SK-N-SH (cell line): ENCODE measurements around the gene CTSF. TPM values are rescaled to one million over a fixed set of nuclear protein-coding genes. Genes with fewer than 3 reads are reported as not detected.

ENCODE experiments used
- CTCF ChIA-PET: fragments of 300-600, 350-600 bp; formaldehyde crosslinking; extraction: SDS; loops from one replicate; lab custom pipeline; 2021; lab: Yijun Ruan, JAX
- POLR2A ChIA-PET: fragments of 350-600 bp; sonication (Branson Sonifier 250); formaldehyde crosslinking; extraction: SDS; loops from one replicate; lab custom pipeline; 2020; ENCODE audit warnings: antibody characterized with exemption, inconsistent platforms; lab: Yijun Ruan, JAX
- DNase-seq: peaks from one replicate; pipeline ENCODE4 v3.0.0; 2012
- H2AFZ ChIP-seq: fragments of 200-600 bp; sonication (generic); 2 replicates; pipeline ENCODE4 v1.8.1; 2016; ENCODE audit warnings: antibody characterized with exemption, mild to moderate bottlenecking, low read depth
- H3F3A ChIP-seq: fragments of 200-600 bp; sonication (generic); replicated peaks from 2 replicates; pipeline ENCODE3; 2016; ENCODE audit warnings: antibody characterized with exemption, mild to moderate bottlenecking; ENCODE audit not compliant: insufficient read depth
- H3K27ac ChIP-seq, 2 experiments: fragments of 200-500 bp in 1 of 2; fragments of 200-600 bp in 1 of 2; sonication (Bioruptor generic) in 1 of 2; sonication (generic), shearing (Covaris generic) in 1 of 2; 2 replicates each; pipeline versions ENCODE4 v1.5.1 to v1.6.1; 2014 to 2016; ENCODE audit warnings: low read depth in 2 of 2, inconsistent platforms in 1 of 2, low read length in 1 of 2, mild to moderate bottlenecking in 1 of 2, mixed read lengths in 1 of 2
- H3K27me3 ChIP-seq: fragments of 200-600 bp; sonication (generic), shearing (Covaris generic); 2 replicates; pipeline ENCODE4 v1.6.1; 2016; ENCODE audit warnings: mixed run types; ENCODE audit not compliant: insufficient read depth
- H3K36me3 ChIP-seq, 2 experiments: fragments of 200-500 bp in 1 of 2; fragments of 200-600 bp in 1 of 2; sonication (Bioruptor generic) in 1 of 2; sonication (generic) in 1 of 2; replicated peaks in 1 of 2; 2 replicates each; pipeline versions ENCODE3 to v1.5.1; 2014 to 2016; ENCODE audit warnings: low read length in 1 of 2, mild to moderate bottlenecking in 1 of 2; ENCODE audit not compliant: insufficient read depth in 2 of 2, control insufficient read depth in 1 of 2
- H3K4me1 ChIP-seq, 2 experiments: fragments of 200-500 bp in 1 of 2; fragments of 200-600 bp in 1 of 2; sonication (Bioruptor generic) in 1 of 2; sonication (generic), shearing (Covaris generic) in 1 of 2; 2 replicates each; pipeline versions ENCODE4 v1.5.1 to v1.6.1; 2014 to 2016; ENCODE audit warnings: low read depth in 1 of 2, low read length in 1 of 2, mixed run types in 1 of 2; ENCODE audit not compliant: insufficient read depth in 2 of 2, control insufficient read depth in 1 of 2
- H3K4me2 ChIP-seq: fragments of 200-600 bp; sonication (generic), shearing (Covaris generic); 2 replicates; pipeline ENCODE4 v1.6.1; 2017; ENCODE audit warnings: mixed run types
- H3K4me3 ChIP-seq, 2 experiments: fragments of 200-500 bp in 1 of 2; fragments of 200-600 bp in 1 of 2; sonication (Bioruptor generic) in 1 of 2; sonication (generic), shearing (Covaris generic) in 1 of 2; 2 replicates each; pipeline versions ENCODE4 v1.5.1 to v1.8.1; 2014 to 2016; ENCODE audit warnings: low read depth in 2 of 2, inconsistent platforms in 1 of 2, low read length in 1 of 2, mild to moderate bottlenecking in 1 of 2, mixed read lengths in 1 of 2, moderate library complexity in 1 of 2
- H3K79me2 ChIP-seq: fragments of 200-600 bp; sonication (generic); 2 replicates; pipeline ENCODE4 v1.8.1; 2017; ENCODE audit warnings: mild to moderate bottlenecking; ENCODE audit not compliant: insufficient read depth
- H3K9ac ChIP-seq: fragments of 200-600 bp; sonication (generic); 2 replicates; pipeline ENCODE4 v1.6.1; 2017; ENCODE audit warnings: mixed run types
- H3K9me2 ChIP-seq: fragments of 200-600 bp; sonication (generic); 2 replicates; pipeline ENCODE4 v1.6.1; 2017; ENCODE audit warnings: mixed run types
- H3K9me3 ChIP-seq: fragments of 200-600 bp; sonication (generic); 2 replicates; pipeline ENCODE4 v1.6.1; 2017; ENCODE audit warnings: mixed run types, mild to moderate bottlenecking, moderate library complexity
- H4K20me1 ChIP-seq: fragments of 200-600 bp; sonication (generic); 2 replicates; pipeline ENCODE4 v1.6.1; 2017; ENCODE audit warnings: mild to moderate bottlenecking, mixed run types; ENCODE audit not compliant: insufficient read depth
- CHD2 ChIP-seq: fragments of 150-350 bp; IDR thresholded peaks from 2 replicates; pipeline ENCODE4 v1.6.1; 2018; ENCODE audit warnings: low read length; ENCODE audit not compliant: partially characterized antibody
- CTCF ChIP-seq: fragments of 200-600 bp; sonication (generic); IDR thresholded peaks from 2 replicates; pipeline ENCODE4 v1.6.1; 2017; ENCODE audit warnings: antibody characterized with exemption, mild to moderate bottlenecking, moderate library complexity
- ELF1 ChIP-seq: IDR thresholded peaks from 2 replicates; pipeline ENCODE4 v1.4.0; 2012
- FOXM1 ChIP-seq: IDR thresholded peaks from 2 replicates; pipeline ENCODE4 v1.4.0; 2012; ENCODE audit warnings: low read depth, mild to moderate bottlenecking
- GATA2 ChIP-seq: sonication (generic); formaldehyde crosslinking; IDR thresholded peaks from 2 replicates; pipeline ENCODE4 v1.5.0; 2020; ENCODE audit warnings: mild to moderate bottlenecking, missing genetic modification reagents
- JUND ChIP-seq: IDR thresholded peaks from 2 replicates; pipeline ENCODE4 v1.4.0; 2012
- MAX ChIP-seq: IDR thresholded peaks from 2 replicates; pipeline ENCODE4 v1.4.0; 2012; ENCODE audit warnings: low read depth
- MEF2A ChIP-seq: IDR thresholded peaks from 2 replicates; pipeline ENCODE4 v1.4.0; 2012; ENCODE audit warnings: low read depth, borderline replicate concordance
- SIN3A ChIP-seq: IDR thresholded peaks from 2 replicates; pipeline ENCODE4 v1.6.1; 2012; ENCODE audit warnings: low read depth, mild to moderate bottlenecking, low read length, moderate library complexity, borderline replicate concordance
- SMC3 ChIP-seq: IDR thresholded peaks from 2 replicates; pipeline ENCODE4 v1.6.1; 2012; ENCODE audit warnings: low read depth, low read length, improper control_type of control experiment
- TAF1 ChIP-seq: IDR thresholded peaks from 2 replicates; pipeline ENCODE4 v1.6.1; 2012; ENCODE audit warnings: low read depth, mild to moderate bottlenecking, low read length, moderate library complexity, borderline replicate concordance
- TCF12 ChIP-seq: IDR thresholded peaks from 2 replicates; pipeline ENCODE4 v1.4.0; 2012
- WGBS: methylation state at CpG from one replicate; pipeline ENCODE4 v1.1.6; 2017; ENCODE audit warnings: low lambda C conversion rate; 5-methylcytosine and 5-hydroxymethylcytosine counted together
- polyA plus RNA-seq, 3 experiments: library from polyadenylated mRNA; depleted of rRNA; stranded (reverse); fragments of >200 nt; gene quantifications; 2 replicates each; pipeline ENCODE4 v1.2.3, GENCODE V29; 2012
- TF ChIP-seq, protein P1 (sequence below): IDR thresholded peaks from 2 replicates; pipeline ENCODE4 v1.4.0; 2012; ENCODE audit warnings: low read depth, borderline replicate concordance

The CTSF gene
- polyA plus RNA-seq, 1 of the 3 experiments (the other 2 are of a cell fraction) = 57.2 TPM

DNA sequence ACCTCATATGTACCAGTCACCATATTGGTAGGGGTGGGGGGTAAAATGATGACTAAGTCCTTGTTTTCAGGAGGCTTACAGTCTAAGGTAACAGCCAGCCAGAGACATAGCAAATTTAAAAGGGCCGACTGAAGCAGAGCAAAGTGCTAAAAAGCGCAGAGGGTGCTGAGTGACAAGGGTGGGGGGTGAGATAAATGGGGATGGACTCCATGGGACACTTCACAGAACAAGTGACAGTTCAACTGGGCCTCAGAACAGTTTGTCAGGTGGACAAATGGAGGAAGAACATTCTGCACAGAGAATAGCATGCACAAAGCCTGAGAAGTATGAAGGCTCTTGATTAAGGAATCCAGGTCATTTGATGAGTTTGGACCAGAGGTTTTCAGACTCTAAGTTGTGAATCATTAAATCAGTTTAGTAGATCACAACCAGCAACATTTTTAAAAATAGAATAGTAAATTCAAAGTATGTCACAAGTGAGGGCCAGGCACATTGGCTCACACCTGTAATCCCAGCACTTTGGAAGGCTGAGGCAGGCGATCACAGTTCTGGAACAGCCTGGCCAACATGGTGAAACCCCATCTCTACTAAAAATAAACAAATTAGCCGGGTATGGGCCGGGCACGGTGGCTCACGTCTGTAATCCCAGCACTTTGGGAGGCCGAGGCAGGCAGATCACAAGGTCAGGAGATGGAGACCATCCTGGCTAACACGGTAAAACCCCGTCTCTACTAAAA lies 43.9 kb downstream of the CTSF start:
- POLR2A ChIA-PET = no interaction called here
- 97% methylated on average over 10 of the region's 10 CpGs for WGBS
- CTCF ChIA-PET = no interaction called here

More for the DNA sequence above, 43.9 kb downstream of the CTSF start:
- Histone ChIP-seq H3K27me3 (no peaks in the 10 kb centered on the region), H3K9me3 (no peaks in the 10 kb centered on the region), H3K27ac (no peak overlapping the region), H2AFZ (no peak overlapping the region), H3K4me1 (no peaks in the 10 kb centered on the region), H4K20me1 (no peaks in the 10 kb centered on the region), H3K79me2 (no peaks in the 10 kb centered on the region), H3F3A (peaks cover 4% of the 10 kb centered on the region), H3K9ac (no peak overlapping the region), H3K36me3 (peaks cover 14 to 19% of the 10 kb centered on the region in 2 experiments), H3K9me2 (no peaks in the 10 kb centered on the region), H3K4me3 (no peak overlapping the region), H3K4me2 (no peak overlapping the region)
- no peak for DNase-seq
- TF ChIP-seq SMC3 (no peak), MAX (no peak), JUND (no peak), GATA2 (no peak), MEF2A (no peak), FOXM1 (no peak), TAF1 (no peak), SIN3A (no peak), ELF1 (no peak), TCF12 (no peak), CHD2 (no peak), CTCF (no peak)
- TF ChIP-seq, protein P1, sequence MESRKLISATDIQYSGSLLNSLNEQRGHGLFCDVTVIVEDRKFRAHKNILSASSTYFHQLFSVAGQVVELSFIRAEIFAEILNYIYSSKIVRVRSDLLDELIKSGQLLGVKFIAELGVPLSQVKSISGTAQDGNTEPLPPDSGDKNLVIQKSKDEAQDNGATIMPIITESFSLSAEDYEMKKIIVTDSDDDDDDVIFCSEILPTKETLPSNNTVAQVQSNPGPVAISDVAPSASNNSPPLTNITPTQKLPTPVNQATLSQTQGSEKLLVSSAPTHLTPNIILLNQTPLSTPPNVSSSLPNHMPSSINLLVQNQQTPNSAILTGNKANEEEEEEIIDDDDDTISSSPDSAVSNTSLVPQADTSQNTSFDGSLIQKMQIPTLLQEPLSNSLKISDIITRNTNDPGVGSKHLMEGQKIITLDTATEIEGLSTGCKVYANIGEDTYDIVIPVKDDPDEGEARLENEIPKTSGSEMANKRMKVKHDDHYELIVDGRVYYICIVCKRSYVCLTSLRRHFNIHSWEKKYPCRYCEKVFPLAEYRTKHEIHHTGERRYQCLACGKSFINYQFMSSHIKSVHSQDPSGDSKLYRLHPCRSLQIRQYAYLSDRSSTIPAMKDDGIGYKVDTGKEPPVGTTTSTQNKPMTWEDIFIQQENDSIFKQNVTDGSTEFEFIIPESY = no peak
